Gastroesophageal sphincter (tissue), 3 donors: Measurements from ENCODE around the gene ARL4C.

Experiments used
- POLR2A ChIP-seq, 2 donors: fragments of 450-650 bp; IDR thresholded peaks; one replicate each; pipeline ENCODE4 v1.6.1; 2017; ENCODE audit warnings: antibody characterized with exemption in 2 of 2, mild to moderate bottlenecking in 2 of 2, moderate library complexity in 1 of 2
- POLR2AphosphoS5 ChIP-seq: sonication (generic); formaldehyde crosslinking; IDR thresholded peaks from one replicate; pipeline ENCODE4 v1.6.1; 2017; ENCODE audit warnings: antibody characterized with exemption
- TF ChIP-seq, protein P1 (sequence below), 4 experiments: fragments of 200-600 bp in 2 of 4; fragments of 450-650 bp in 2 of 4; sonication (generic) in 1 of 4; IDR thresholded peaks; one replicate each; pipeline ENCODE4 v1.5.1; 2017 to 2019; ENCODE audit warnings: antibody characterized with exemption in 4 of 4, mild to moderate bottlenecking in 2 of 4, moderate library complexity in 2 of 4

DNA sequence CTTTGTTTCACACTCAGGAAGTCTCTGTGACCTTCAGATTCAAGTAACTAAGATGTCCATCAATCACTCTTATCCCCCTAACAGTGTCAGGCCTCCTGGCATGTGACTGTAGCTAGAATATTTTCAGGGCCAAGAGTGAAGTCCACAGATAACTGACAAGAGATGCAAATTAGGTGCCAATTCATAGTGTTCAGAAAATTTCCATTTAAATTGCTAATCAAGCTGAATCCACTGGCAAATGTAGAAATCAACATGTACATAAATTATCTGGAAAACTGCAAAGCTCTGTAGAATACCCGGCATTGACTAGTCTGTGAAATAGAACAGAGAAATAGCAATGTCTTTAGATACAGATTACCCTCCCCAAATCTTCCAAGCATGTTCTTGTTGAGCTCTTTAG, 38.6 kb upstream of the ARL4C start:
- no peak for TF ChIP-seq POLR2AphosphoS5
- TF ChIP-seq, protein P1, sequence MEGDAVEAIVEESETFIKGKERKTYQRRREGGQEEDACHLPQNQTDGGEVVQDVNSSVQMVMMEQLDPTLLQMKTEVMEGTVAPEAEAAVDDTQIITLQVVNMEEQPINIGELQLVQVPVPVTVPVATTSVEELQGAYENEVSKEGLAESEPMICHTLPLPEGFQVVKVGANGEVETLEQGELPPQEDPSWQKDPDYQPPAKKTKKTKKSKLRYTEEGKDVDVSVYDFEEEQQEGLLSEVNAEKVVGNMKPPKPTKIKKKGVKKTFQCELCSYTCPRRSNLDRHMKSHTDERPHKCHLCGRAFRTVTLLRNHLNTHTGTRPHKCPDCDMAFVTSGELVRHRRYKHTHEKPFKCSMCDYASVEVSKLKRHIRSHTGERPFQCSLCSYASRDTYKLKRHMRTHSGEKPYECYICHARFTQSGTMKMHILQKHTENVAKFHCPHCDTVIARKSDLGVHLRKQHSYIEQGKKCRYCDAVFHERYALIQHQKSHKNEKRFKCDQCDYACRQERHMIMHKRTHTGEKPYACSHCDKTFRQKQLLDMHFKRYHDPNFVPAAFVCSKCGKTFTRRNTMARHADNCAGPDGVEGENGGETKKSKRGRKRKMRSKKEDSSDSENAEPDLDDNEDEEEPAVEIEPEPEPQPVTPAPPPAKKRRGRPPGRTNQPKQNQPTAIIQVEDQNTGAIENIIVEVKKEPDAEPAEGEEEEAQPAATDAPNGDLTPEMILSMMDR (IDR thresholded peaks at IDR 0.05) = no peak
- TF ChIP-seq POLR2A (IDR thresholded peaks at IDR 0.05) = no peak
